IMR-90 (cell line): Measurements from ENCODE around the gene EVI5.
"Not testable (repeated sequence)": the region's sequence is repeated elsewhere in the genome, so short reads cannot be mapped to it uniquely, and the experiment has no call there.

ENCODE experiments used
- BHLHE40 ChIP-seq: fragments of 150-350 bp; IDR thresholded peaks from 2 replicates; pipeline ENCODE4 v1.6.1; 2016; ENCODE audit warnings: mild to moderate bottlenecking, low read depth, low read length
- CHD1 ChIP-seq: IDR thresholded peaks from 2 replicates; pipeline ENCODE4 v1.6.1; 2012; ENCODE audit warnings: low read depth, low read length, improper control_type of control experiment
- CTCF ChIP-seq: conservative IDR thresholded peaks from 2 replicates; pipeline ENCODE4 v1.5.1; 2012; ENCODE audit warnings: mild to moderate bottlenecking, low read depth, low read length, improper control_type of control experiment
- ELK1 ChIP-seq: fragments of 150-350 bp; IDR thresholded peaks from 2 replicates; pipeline ENCODE4 v1.6.1; 2016; ENCODE audit warnings: low read depth, mild to moderate bottlenecking, low read length, moderate library complexity, borderline replicate concordance
- MAFK ChIP-seq: IDR thresholded peaks from 2 replicates; pipeline ENCODE4 v1.6.1; 2012; ENCODE audit warnings: low read depth, low read length, improper control_type of control experiment
- MAZ ChIP-seq: IDR thresholded peaks from 2 replicates; pipeline ENCODE4 v1.6.1; 2012; ENCODE audit warnings: low read depth, mild to moderate bottlenecking, low read length, improper control_type of control experiment, moderate library complexity, borderline replicate concordance
- POLR2A ChIP-seq: IDR thresholded peaks from 2 replicates; pipeline ENCODE4 v1.6.1; 2012; ENCODE audit warnings: mild to moderate bottlenecking, low read depth, low read length
- RFX5 ChIP-seq: IDR thresholded peaks from 2 replicates; pipeline ENCODE4 v1.8.0; 2012; ENCODE audit warnings: low read depth, mild to moderate bottlenecking, low read length, moderate library complexity
- SMC3 ChIP-seq: fragments of 150-350 bp; IDR thresholded peaks from 2 replicates; pipeline ENCODE4 v1.6.1; 2016; ENCODE audit warnings: low read depth, mild to moderate bottlenecking, antibody characterized with exemption, low read length, moderate library complexity
- USF2 ChIP-seq: fragments of 150-350 bp; IDR thresholded peaks from 2 replicates; pipeline ENCODE4 v1.6.1; 2017; ENCODE audit warnings: mild to moderate bottlenecking, antibody characterized with exemption, low read length, low read depth

- not testable (repeated sequence) for TF ChIP-seq CTCF, ELK1, MAFK, POLR2A, SMC3, MAZ, RFX5, USF2, BHLHE40, CHD1
Observed at GRCh38 chr1:92640686-92641085, 144.2 kb downstream of the EVI5 start.
